Right lobe of liver (tissue), 6 donors: ENCODE measurements around the gene COL18A1. TPM values are rescaled to one million over a fixed set of nuclear protein-coding genes. Genes with fewer than 3 reads are reported as not detected.

Experiments used
- ATAC-seq, 4 donors: fragments of 200-7000 bp; cut with Tn5 transposase; one replicate each; pipeline ENCODE4 v1.9.1; 2020; ENCODE audit warnings: mild to moderate bottlenecking in 4 of 4, moderate library complexity in 4 of 4
- DNase-seq, 3 donors: peaks; one replicate each; pipeline ENCODE4 v3.0.0-alpha.2; 2020
- H3K27ac ChIP-seq, 3 donors: fragments of 200-600 bp; one replicate each; pipeline ENCODE4 v1.8.0; 2022
- H3K27me3 ChIP-seq, 2 donors: fragments of 200-600 bp; one replicate each; pipeline ENCODE4 v1.8.0; 2022
- H3K36me3 ChIP-seq, 4 donors: fragments of 200-600 bp; sonication (generic) in 1 of 4; one replicate each; pipeline versions ENCODE4 v1.5.1 to v1.8.0; 2017 to 2022; ENCODE audit warnings: control low read depth in 1 of 4
- H3K4me1 ChIP-seq, 4 donors: fragments of 200-600 bp; sonication (generic) in 1 of 4; one replicate each; pipeline versions ENCODE4 v1.5.1 to v1.8.0; 2017 to 2022; ENCODE audit warnings: control low read depth in 1 of 4
- H3K4me3 ChIP-seq, 3 donors: fragments of 200-600 bp; one replicate each; pipeline ENCODE4 v1.8.0; 2022
- H3K9me3 ChIP-seq, 4 donors: fragments of 200-600 bp; sonication (generic) in 1 of 4; one replicate each; pipeline versions ENCODE4 v1.5.1 to v1.8.0; 2017 to 2022; ENCODE audit warnings: control low read depth in 1 of 4
- POLR2A ChIP-seq: fragments of 450-650 bp; IDR thresholded peaks from one replicate; pipeline ENCODE4 v1.6.1; 2017; ENCODE audit warnings: antibody characterized with exemption, mild to moderate bottlenecking
- WGBS: methylation state at CpG from one replicate; pipeline ENCODE4 v1.1.6; 2018; ENCODE audit warnings: low coverage, low lambda C conversion rate; ENCODE audit not compliant: insufficient coverage; ENCODE audit errors: missing lambda C conversion rate; 5-methylcytosine and 5-hydroxymethylcytosine counted together
- intact Hi-C, 2 donors: fragments of 100-400 bp; cut with DNase I; formaldehyde crosslinking; loops; one replicate each; pipeline versions ENCODE4 v1.11.2 to v1.14.1; 2022
- total RNA-seq, 6 experiments: library from RNA; depleted of rRNA in 2 of 6; stranded (reverse); fragments of >200 nt in 2 of 6; fragmentation: NEBNext Ultra II Directional in 3 of 6; extraction: Animal tissue kit (Norgen Biotek cat#: 25700) in 3 of 6; gene quantifications; one replicate each; pipeline versions ENCODE4 v1.1.0 to v1.2.4, GENCODE V29; 2016 to 2023
- TF ChIP-seq, protein P1 (sequence below), 4 donors: fragments of 200-600 bp in 3 of 4; fragments of 450-650 bp in 1 of 4; IDR thresholded peaks; one replicate each; pipeline versions ENCODE4 v1.5.1 to v1.8.0; 2016 to 2022; ENCODE audit warnings: antibody characterized with exemption in 4 of 4, mild to moderate bottlenecking in 2 of 4
- donor health status: DM: no; HTN: yes; CAD: no.
- donor health status: DM: no; HTN: no; CAD: no.
- donor health status: DM: no; HTN: no; CAD: no.
- donor health status: DM: no; HTN: yes; CAD: no.
- donor health status: DM: no; HTN: yes; CAD: no.

COL18A1 gene
- total RNA-seq, 6 experiments from 2014 or later: 261 to 487 (median 297) TPM

GRCh38 chr21:45468051-45468970, 63.3 kb downstream of the COL18A1 start:
- 33% methylated on average over 4 of the region's 45 CpGs for WGBS
- peak overlapping the region in 2 of 3 donors; percentile 77 to 84 for H3K27ac ChIP-seq
- no peaks in the 10 kb centered on the region for H3K27me3 ChIP-seq
- no peak for TF ChIP-seq POLR2A
- TF ChIP-seq, protein P1, sequence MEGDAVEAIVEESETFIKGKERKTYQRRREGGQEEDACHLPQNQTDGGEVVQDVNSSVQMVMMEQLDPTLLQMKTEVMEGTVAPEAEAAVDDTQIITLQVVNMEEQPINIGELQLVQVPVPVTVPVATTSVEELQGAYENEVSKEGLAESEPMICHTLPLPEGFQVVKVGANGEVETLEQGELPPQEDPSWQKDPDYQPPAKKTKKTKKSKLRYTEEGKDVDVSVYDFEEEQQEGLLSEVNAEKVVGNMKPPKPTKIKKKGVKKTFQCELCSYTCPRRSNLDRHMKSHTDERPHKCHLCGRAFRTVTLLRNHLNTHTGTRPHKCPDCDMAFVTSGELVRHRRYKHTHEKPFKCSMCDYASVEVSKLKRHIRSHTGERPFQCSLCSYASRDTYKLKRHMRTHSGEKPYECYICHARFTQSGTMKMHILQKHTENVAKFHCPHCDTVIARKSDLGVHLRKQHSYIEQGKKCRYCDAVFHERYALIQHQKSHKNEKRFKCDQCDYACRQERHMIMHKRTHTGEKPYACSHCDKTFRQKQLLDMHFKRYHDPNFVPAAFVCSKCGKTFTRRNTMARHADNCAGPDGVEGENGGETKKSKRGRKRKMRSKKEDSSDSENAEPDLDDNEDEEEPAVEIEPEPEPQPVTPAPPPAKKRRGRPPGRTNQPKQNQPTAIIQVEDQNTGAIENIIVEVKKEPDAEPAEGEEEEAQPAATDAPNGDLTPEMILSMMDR (IDR thresholded peaks at IDR 0.05): no peak
- peaks cover 0 to 90% (median 45%) of the 10 kb centered on the region in 4 donors for H3K4me1 ChIP-seq
- intact Hi-C loops: no loop called here
- ATAC-seq (no peak), DNase-seq (peak in 2 of 3 donors; percentile 29 to 61)
- H3K4me3 ChIP-seq: no peak overlapping the region
- no peaks in the 10 kb centered on the region for H3K9me3 ChIP-seq
- H3K36me3 ChIP-seq: peaks cover 0 to 13% (median 4%) of the 10 kb centered on the region in 4 donors

- ATAC-seq (no peak), DNase-seq (peak in 1 of 3 donors; percentile 53)
- 18% methylated on average over 5 of the region's 14 CpGs for WGBS
- peaks cover 0 to 17% (median 7%) of the 10 kb centered on the region in 4 donors for H3K36me3 ChIP-seq
- no peaks in the 10 kb centered on the region for H3K27me3 ChIP-seq
- peaks cover 0 to 88% (median 43%) of the 10 kb centered on the region in 4 donors for H3K4me1 ChIP-seq
- no peak overlapping the region for H3K4me3 ChIP-seq
- intact Hi-C loops: no loop called here
- TF ChIP-seq POLR2A: no peak
- TF ChIP-seq, protein P1 (IDR thresholded peaks at IDR 0.05): no peak
- no peaks in the 10 kb centered on the region for H3K9me3 ChIP-seq
- H3K27ac ChIP-seq: peak overlapping the region in 2 of 3 donors; percentile 77 to 84
Observed at GRCh38 chr21:45468971-45469272, 64.0 kb downstream of the COL18A1 start.

GRCh38 chr21:45469273-45470086, 64.5 kb downstream of the COL18A1 start:
- ATAC-seq: peak; percentile 47 to 66 (median 56)
- peak overlapping the region; percentile 64 to 84 (median 77) for H3K27ac ChIP-seq
- no peaks in the 10 kb centered on the region for H3K27me3 ChIP-seq
- intact Hi-C loops: no loop called here
- peak; percentile 81 to 94 (median 92) for DNase-seq
- TF ChIP-seq POLR2A: no peak
- TF ChIP-seq, protein P1 (IDR thresholded peaks at IDR 0.05): no peak
- H3K4me3 ChIP-seq: peak overlapping the region; percentile 12 to 53 (median 52)
- WGBS: 25% methylated on average over 11 of the region's 24 CpGs
- no peaks in the 10 kb centered on the region for H3K9me3 ChIP-seq
- H3K4me1 ChIP-seq: peaks cover 0 to 83% (median 39%) of the 10 kb centered on the region in 4 donors
- peaks cover 0 to 18% (median 7%) of the 10 kb centered on the region in 4 donors for H3K36me3 ChIP-seq

- H3K4me3 ChIP-seq: peak overlapping the region; percentile 12 to 53 (median 52)
- peaks cover 0 to 77% (median 34%) of the 10 kb centered on the region in 4 donors for H3K4me1 ChIP-seq
- peak overlapping the region; percentile 64 to 84 (median 77) for H3K27ac ChIP-seq
- DNase-seq: no peak
- TF ChIP-seq POLR2A: no peak
- TF ChIP-seq, protein P1 (IDR thresholded peaks at IDR 0.05): no peak
- 42% methylated on average over 1 of the region's 7 CpGs for WGBS
- no peak for ATAC-seq
- H3K36me3 ChIP-seq: peaks cover 0 to 25% (median 10%) of the 10 kb centered on the region in 4 donors
- H3K9me3 ChIP-seq: no peaks in the 10 kb centered on the region
- no peaks in the 10 kb centered on the region for H3K27me3 ChIP-seq
- intact Hi-C loops: no loop called here
Observed at GRCh38 chr21:45470087-45470515, 65.1 kb downstream of the COL18A1 start.
